Measurements from ENCODE around the gene ATP2B1. TPM values are rescaled to one million over a fixed set of nuclear protein-coding genes. Genes with fewer than 3 reads are reported as not detected.

The ATP2B1 gene
- polyA plus RNA-seq, 1 donor: 122 TPM

- no peak for DNase-seq
These were observed 169.0 kb downstream of the ATP2B1 start for GRCh38 chr12:89539426-89540223.

- DNase-seq: no peak
These were observed 169.7 kb downstream of the ATP2B1 start for GRCh38 chr12:89538897-89539296.

Other genes starting within 250 kb of the ATP2B1 start
- gene GALNT4, start 184.0 kb downstream of the ATP2B1 start, polyA plus RNA-seq (ENCODE audit: insufficient read length): 8.7 TPM
- 24.8 TPM for gene POC1B, start 182.8 kb downstream of the ATP2B1 start, polyA plus RNA-seq (ENCODE audit: insufficient read length)

All from left kidney (tissue), 2 donors.